Lower leg skin (tissue), 3 donors: ENCODE measurements around the gene CDCP1.

Experiments
- CTCF ChIP-seq, 3 donors: fragments of 450-650 bp; IDR thresholded peaks; one replicate each; pipeline ENCODE4 v1.5.1; 2016; ENCODE audit warnings: antibody characterized with exemption in 3 of 3, mild to moderate bottlenecking in 3 of 3, moderate library complexity in 2 of 3
- POLR2A ChIP-seq, 2 donors: fragments of 450-650 bp; IDR thresholded peaks; one replicate each; pipeline ENCODE4 v1.6.1; 2016 to 2017; ENCODE audit warnings: antibody characterized with exemption in 2 of 2, mild to moderate bottlenecking in 1 of 2, moderate library complexity in 1 of 2

DNA sequence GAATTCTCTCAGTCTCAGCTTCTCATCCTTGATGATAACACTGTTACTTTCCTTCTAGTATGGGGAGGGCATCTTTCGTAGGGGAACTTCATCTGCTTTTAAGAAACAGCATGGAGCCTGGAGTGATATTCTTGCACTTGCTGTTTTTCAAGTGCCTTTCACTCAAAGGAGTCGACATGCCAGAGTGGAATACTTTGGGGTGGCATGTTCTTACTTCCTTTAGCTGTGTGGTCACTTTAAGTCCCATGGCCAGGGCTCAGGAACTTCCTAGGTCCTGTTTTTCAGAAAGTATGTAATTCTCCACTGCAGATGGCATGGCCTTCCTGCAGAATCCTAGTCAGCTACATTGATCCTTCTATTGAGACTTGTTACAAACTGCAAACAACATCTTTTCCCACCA lies 28.1 kb upstream of the CDCP1 start:
- no peak for TF ChIP-seq CTCF (IDR thresholded peaks at IDR 0.05)
- no peak for TF ChIP-seq POLR2A (IDR thresholded peaks at IDR 0.05)
